ENCODE results near the gene GNAO1.

GRCh38 chr16:56268799-56269198, 77.5 kb downstream of the GNAO1 start:
- TF ChIP-seq, protein P1, sequence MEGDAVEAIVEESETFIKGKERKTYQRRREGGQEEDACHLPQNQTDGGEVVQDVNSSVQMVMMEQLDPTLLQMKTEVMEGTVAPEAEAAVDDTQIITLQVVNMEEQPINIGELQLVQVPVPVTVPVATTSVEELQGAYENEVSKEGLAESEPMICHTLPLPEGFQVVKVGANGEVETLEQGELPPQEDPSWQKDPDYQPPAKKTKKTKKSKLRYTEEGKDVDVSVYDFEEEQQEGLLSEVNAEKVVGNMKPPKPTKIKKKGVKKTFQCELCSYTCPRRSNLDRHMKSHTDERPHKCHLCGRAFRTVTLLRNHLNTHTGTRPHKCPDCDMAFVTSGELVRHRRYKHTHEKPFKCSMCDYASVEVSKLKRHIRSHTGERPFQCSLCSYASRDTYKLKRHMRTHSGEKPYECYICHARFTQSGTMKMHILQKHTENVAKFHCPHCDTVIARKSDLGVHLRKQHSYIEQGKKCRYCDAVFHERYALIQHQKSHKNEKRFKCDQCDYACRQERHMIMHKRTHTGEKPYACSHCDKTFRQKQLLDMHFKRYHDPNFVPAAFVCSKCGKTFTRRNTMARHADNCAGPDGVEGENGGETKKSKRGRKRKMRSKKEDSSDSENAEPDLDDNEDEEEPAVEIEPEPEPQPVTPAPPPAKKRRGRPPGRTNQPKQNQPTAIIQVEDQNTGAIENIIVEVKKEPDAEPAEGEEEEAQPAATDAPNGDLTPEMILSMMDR (IDR thresholded peaks at IDR 0.05): no peak
- no peak for TF ChIP-seq POLR2A (IDR thresholded peaks at IDR 0.05)
